Osteoblast (primary cell): ENCODE data around the gene FRMD4B. TPM values are rescaled to one million over a fixed set of nuclear protein-coding genes. Genes with fewer than 3 reads are reported as not detected.

Experiments used
- DNase-seq: peaks from one replicate; pipeline ENCODE4 v3.0.0; 2011; ENCODE audit warnings: low spot score, mixed read lengths; ENCODE audit not compliant: insufficient read length; ENCODE audit errors: missing footprints
- H2AFZ ChIP-seq: 2 replicates; pipeline ENCODE4 v1.6.0; 2011; ENCODE audit warnings: mild to moderate bottlenecking, low read length
- H3K27ac ChIP-seq: 2 replicates; pipeline ENCODE4 v1.5.1; 2011; ENCODE audit warnings: mild to moderate bottlenecking, low read depth, low read length, moderate library complexity
- H3K27me3 ChIP-seq: 2 replicates; pipeline ENCODE4 v1.6.0; 2012; ENCODE audit warnings: mild to moderate bottlenecking, control low read depth, inconsistent platforms, low read length, moderate library complexity; ENCODE audit not compliant: insufficient read depth
- H3K36me3 ChIP-seq: 2 replicates; pipeline ENCODE4 v1.5.1; 2011; ENCODE audit warnings: mild to moderate bottlenecking, low read length, control low read depth, moderate library complexity; ENCODE audit not compliant: insufficient read depth
- H3K4me1 ChIP-seq: 2 replicates; pipeline ENCODE4 v1.5.1; 2011; ENCODE audit warnings: mild to moderate bottlenecking, low read length, control low read depth, moderate library complexity; ENCODE audit not compliant: insufficient read depth
- H3K4me2 ChIP-seq: 2 replicates; pipeline ENCODE4 v1.6.0; 2011; ENCODE audit warnings: mild to moderate bottlenecking, low read length; ENCODE audit not compliant: insufficient read depth
- H3K4me3 ChIP-seq: fragments of 200-600 bp; sonication (generic); 3 replicates; pipeline ENCODE4 v1.5.1; 2012; ENCODE audit warnings: mild to moderate bottlenecking, low read length, inconsistent platforms; ENCODE audit not compliant: insufficient read depth
- H3K79me2 ChIP-seq: 2 replicates; pipeline ENCODE4 v1.6.0; 2012; ENCODE audit warnings: mild to moderate bottlenecking, low read length, control low read depth, inconsistent platforms; ENCODE audit not compliant: insufficient read depth
- H3K9me3 ChIP-seq: 2 replicates; pipeline ENCODE4 v1.5.1; 2011; ENCODE audit warnings: low read depth, low read length, control low read depth
- H4K20me1 ChIP-seq: 2 replicates; pipeline ENCODE4 v1.6.0; 2012; ENCODE audit warnings: mild to moderate bottlenecking, low read length, control low read depth; ENCODE audit not compliant: insufficient read depth
- total RNA-seq: library from RNA; depleted of rRNA; stranded (reverse); fragments of >200 nt; gene quantifications from 2 replicates; pipeline ENCODE4 v1.2.3, GENCODE V29; 2012
- TF ChIP-seq, protein P1 (sequence below): IDR thresholded peaks from 2 replicates; pipeline ENCODE4 v1.5.1; 2011; ENCODE audit warnings: mild to moderate bottlenecking, low read depth, low read length, moderate library complexity; ENCODE audit errors: extremely low read depth

The FRMD4B gene
- total RNA-seq, 1 donor, result 0.72 TPM

DNA sequence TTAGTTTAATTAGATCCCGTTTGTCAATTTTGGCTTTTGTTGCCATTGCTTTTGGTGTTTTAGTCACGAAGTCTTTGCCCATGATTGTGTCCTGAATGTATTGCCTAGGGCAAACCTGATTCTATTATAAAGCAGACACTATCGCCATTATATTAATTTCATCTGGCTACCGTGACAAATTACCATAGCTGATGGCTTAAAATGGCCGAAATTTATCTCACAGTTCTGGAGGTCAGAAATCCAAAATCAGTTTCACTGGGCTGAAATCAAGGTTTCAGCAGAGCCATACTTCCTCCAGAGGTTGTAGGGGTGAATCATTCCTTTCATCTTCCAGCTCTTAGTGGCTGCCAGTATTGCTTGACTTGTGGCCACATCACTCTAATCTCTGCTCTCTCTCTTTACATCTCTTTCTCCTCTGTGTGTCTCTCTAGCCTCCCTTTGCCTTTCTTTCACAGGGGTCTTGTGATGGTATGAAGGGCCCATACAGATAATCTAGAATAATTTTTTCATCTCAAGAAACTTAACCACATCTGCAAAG is 31.7 kb upstream of the FRMD4B start:
- Histone ChIP-seq H3K36me3 (no peaks in the 10 kb centered on the region), H3K27ac (no peak overlapping the region), H4K20me1 (no peaks in the 10 kb centered on the region), H3K4me3 (no peak overlapping the region), H3K27me3 (no peaks in the 10 kb centered on the region), H3K9me3 (no peaks in the 10 kb centered on the region), H3K4me1 (peaks cover 8% of the 10 kb centered on the region), H3K79me2 (no peaks in the 10 kb centered on the region), H3K4me2 (no peak overlapping the region), H2AFZ (no peak overlapping the region)
- TF ChIP-seq, protein P1, sequence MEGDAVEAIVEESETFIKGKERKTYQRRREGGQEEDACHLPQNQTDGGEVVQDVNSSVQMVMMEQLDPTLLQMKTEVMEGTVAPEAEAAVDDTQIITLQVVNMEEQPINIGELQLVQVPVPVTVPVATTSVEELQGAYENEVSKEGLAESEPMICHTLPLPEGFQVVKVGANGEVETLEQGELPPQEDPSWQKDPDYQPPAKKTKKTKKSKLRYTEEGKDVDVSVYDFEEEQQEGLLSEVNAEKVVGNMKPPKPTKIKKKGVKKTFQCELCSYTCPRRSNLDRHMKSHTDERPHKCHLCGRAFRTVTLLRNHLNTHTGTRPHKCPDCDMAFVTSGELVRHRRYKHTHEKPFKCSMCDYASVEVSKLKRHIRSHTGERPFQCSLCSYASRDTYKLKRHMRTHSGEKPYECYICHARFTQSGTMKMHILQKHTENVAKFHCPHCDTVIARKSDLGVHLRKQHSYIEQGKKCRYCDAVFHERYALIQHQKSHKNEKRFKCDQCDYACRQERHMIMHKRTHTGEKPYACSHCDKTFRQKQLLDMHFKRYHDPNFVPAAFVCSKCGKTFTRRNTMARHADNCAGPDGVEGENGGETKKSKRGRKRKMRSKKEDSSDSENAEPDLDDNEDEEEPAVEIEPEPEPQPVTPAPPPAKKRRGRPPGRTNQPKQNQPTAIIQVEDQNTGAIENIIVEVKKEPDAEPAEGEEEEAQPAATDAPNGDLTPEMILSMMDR, result no peak
- no peak for DNase-seq

DNA sequence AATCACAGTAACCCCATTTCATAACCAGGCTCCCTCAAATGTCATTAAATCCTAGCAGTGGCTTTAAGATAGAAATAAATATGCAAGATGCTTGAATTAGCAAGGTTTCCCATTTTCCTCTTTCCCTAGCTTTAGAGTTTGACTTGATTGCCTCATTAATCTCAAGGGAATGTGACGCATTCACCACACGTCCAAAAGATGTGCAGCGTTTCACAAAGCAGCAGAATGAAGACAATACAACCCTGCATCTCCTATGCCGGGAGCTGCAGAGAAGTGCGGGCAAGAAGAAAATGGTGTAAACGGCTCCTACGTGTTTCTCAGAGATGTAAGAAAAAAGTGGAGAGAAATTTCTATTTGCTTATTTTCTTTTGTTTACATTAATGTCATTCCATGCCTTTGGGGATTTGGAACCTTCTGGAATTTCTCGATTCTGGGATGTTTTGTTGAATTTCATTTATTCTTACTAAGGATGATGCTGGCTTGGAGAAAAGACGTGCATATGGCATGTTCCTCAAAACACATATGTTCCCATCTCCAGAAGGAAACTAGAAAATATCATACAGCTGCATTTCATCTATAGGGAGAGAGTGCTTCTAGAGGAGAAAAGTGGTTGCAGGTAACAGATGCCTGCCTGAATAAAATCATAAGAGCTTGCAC is 27.8 kb upstream of the FRMD4B start:
- TF ChIP-seq, protein P1, result no peak
- no peaks in the 10 kb centered on the region for H3K27me3 ChIP-seq
- no peaks in the 10 kb centered on the region for H4K20me1 ChIP-seq

DNA sequence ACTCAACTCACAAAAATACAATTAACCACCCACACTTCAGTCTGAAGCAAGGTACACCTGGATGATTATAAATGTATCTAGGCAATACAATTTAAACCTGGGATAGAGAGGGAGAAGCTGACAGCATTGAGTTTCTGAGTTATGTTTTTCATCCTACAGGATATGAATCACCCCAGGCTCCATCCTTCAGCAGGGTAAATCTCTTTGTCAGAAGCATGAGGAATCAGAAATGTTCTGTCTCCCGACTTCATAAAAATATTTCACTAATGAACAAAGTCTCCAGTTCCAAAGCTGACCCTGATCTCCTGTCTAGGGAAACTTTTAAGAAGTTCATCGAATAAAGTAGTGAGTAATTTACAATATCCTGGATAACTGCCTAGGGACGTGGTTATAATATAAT is 25.5 kb upstream of the FRMD4B start:
- peaks cover 13% of the 10 kb centered on the region for H3K4me1 ChIP-seq
- H3K36me3 ChIP-seq, result no peaks in the 10 kb centered on the region
- TF ChIP-seq, protein P1, result no peak
- H4K20me1 ChIP-seq, result no peaks in the 10 kb centered on the region
- DNase-seq, result no peak
- peak overlapping the region; percentile 47 for H3K27ac ChIP-seq
- H3K9me3 ChIP-seq, result no peaks in the 10 kb centered on the region
- no peaks in the 10 kb centered on the region for H3K27me3 ChIP-seq
- peak overlapping the region; percentile 67 for H2AFZ ChIP-seq
- no peak overlapping the region for H3K4me3 ChIP-seq
- peak overlapping the region; percentile 59 for H3K4me2 ChIP-seq
- H3K79me2 ChIP-seq, result no peaks in the 10 kb centered on the region

More for the DNA sequence above, 27.8 kb upstream of the FRMD4B start:
- Histone ChIP-seq H3K27ac (no peak overlapping the region), H2AFZ (no peak overlapping the region), H3K79me2 (no peaks in the 10 kb centered on the region), H3K9me3 (no peaks in the 10 kb centered on the region), H3K36me3 (no peaks in the 10 kb centered on the region), H3K4me1 (peaks cover 13% of the 10 kb centered on the region), H3K4me3 (no peak overlapping the region), H3K4me2 (no peak overlapping the region)
- DNase-seq, result no peak

DNA sequence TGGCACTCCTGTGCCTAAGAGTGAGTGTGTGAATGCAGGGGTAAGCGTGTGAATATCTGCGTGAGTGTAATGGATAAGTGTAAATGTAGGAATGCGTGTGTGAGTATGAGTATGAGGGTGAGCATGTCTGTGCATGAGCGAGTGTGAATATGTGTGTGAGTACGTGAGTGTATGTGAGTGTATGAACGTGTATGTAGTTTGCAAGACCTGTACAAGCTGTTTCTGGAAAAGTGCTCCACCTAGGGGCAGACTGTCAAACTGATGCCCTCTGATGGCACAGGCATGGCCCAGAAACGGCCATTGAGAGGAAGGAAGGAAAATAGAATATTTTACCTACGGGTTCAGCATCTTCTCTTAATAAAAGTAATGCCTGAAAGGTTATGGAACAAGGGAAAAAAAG is 24.4 kb upstream of the FRMD4B start:
- Histone ChIP-seq H3K79me2 (no peaks in the 10 kb centered on the region), H3K4me1 (peaks cover 13% of the 10 kb centered on the region), H3K4me2 (no peak overlapping the region), H3K9me3 (peaks cover under 1% of the 10 kb centered on the region), H3K36me3 (no peaks in the 10 kb centered on the region), H2AFZ (no peak overlapping the region), H3K27me3 (no peaks in the 10 kb centered on the region), H3K27ac (no peak overlapping the region), H3K4me3 (no peak overlapping the region), H4K20me1 (no peaks in the 10 kb centered on the region)
- peak; percentile 61 for DNase-seq
- TF ChIP-seq, protein P1, result peak; percentile 87
